HTERT RPE-1 (cell line): ENCODE results near the gene MYLK.
"Not testable (repeated sequence)": the region's sequence is repeated elsewhere in the genome, so short reads cannot be mapped to it uniquely, and the experiment has no call there.

Experiments used
- in situ Hi-C: fragments of 300-500 bp; cut with MboI; formaldehyde crosslinking; loops from 4 replicates; pipeline ENCODE4 v1.14.3; 2020; ENCODE audit warnings: low sequenced_read_pairs

MYLK gene

GRCh38 chr3:123755085-123755484 lies 129.0 kb downstream of the MYLK start:
- in situ Hi-C loops: no loop called here

GRCh38 chr3:123753286-123753685 lies 130.8 kb downstream of the MYLK start:
- in situ Hi-C loops: no loop called here

- in situ Hi-C loops: no loop called here
These were observed 131.9 kb downstream of the MYLK start for GRCh38 chr3:123752228-123752627.

GRCh38 chr3:123751433-123751832 lies 132.7 kb downstream of the MYLK start:
- in situ Hi-C loops: no loop called here

GRCh38 chr3:123750659-123751420 lies 133.3 kb downstream of the MYLK start:
- in situ Hi-C loops: no loop called here

- in situ Hi-C loops: no loop called here
These were observed 133.9 kb downstream of the MYLK start for GRCh38 chr3:123750209-123750608.

- in situ Hi-C loops: no loop called here
These were observed 134.4 kb downstream of the MYLK start for GRCh38 chr3:123749711-123750110.

GRCh38 chr3:123745184-123745855 lies 138.8 kb downstream of the MYLK start:
- in situ Hi-C loops: no loop called here

GRCh38 chr3:123744064-123744463 lies 140.1 kb downstream of the MYLK start:
- in situ Hi-C loops: no loop called here

GRCh38 chr3:123743121-123743520 lies 141.0 kb downstream of the MYLK start:
- in situ Hi-C loops: no loop called here

- in situ Hi-C loops: no loop called here
These were observed 143.1 kb downstream of the MYLK start for GRCh38 chr3:123741041-123741511.

- in situ Hi-C loops: no loop called here
These were observed 143.7 kb downstream of the MYLK start for GRCh38 chr3:123740391-123740822.

GRCh38 chr3:123739754-123740153 lies 144.4 kb downstream of the MYLK start:
- in situ Hi-C loops: no loop called here

- in situ Hi-C loops: no loop called here
These were observed 145.0 kb downstream of the MYLK start for GRCh38 chr3:123739106-123739505.

- in situ Hi-C loops: not testable (repeated sequence)
These were observed 145.6 kb downstream of the MYLK start for GRCh38 chr3:123738522-123738921.

- in situ Hi-C loops: no loop called here
These were observed 147.0 kb downstream of the MYLK start for GRCh38 chr3:123737168-123737567.

- in situ Hi-C loops: no loop called here
These were observed 148.7 kb downstream of the MYLK start for GRCh38 chr3:123735456-123735855.

GRCh38 chr3:123734527-123734902 lies 149.6 kb downstream of the MYLK start:
- in situ Hi-C loops: no loop called here

- in situ Hi-C loops: no loop called here
These were observed 150.2 kb downstream of the MYLK start for GRCh38 chr3:123733805-123734526.

- in situ Hi-C loops: no loop called here
These were observed 150.8 kb downstream of the MYLK start for GRCh38 chr3:123733341-123733740.

GRCh38 chr3:123732447-123732846 lies 151.7 kb downstream of the MYLK start:
- in situ Hi-C loops: no loop called here

GRCh38 chr3:123730829-123731228 lies 153.3 kb downstream of the MYLK start:
- in situ Hi-C loops: no loop called here
